Neuronal stem cell (in vitro differentiated cells): ENCODE results near the gene PDE2A.

Source experiments
- DNase-seq: peaks from one replicate; pipeline ENCODE4 v3.0.0-alpha.2; 2013; ENCODE audit warnings: low spot score
- H2AFZ ChIP-seq: one replicate; pipeline ENCODE4 v1.6.1; 2013; ENCODE audit warnings: mild to moderate bottlenecking, low read length, inconsistent platforms
- H2AK5ac ChIP-seq: 2 replicates; pipeline ENCODE4 v1.6.1; 2013; ENCODE audit warnings: low read depth, mild to moderate bottlenecking, inconsistent platforms, low read length, moderate library complexity, mixed read lengths
- H2BK120ac ChIP-seq: 2 replicates; pipeline ENCODE4 v1.6.1; 2013; ENCODE audit warnings: low read depth, mild to moderate bottlenecking, inconsistent platforms, low read length, moderate library complexity, mixed read lengths
- H2BK12ac ChIP-seq: one replicate; pipeline ENCODE4 v1.6.1; 2013; ENCODE audit warnings: low read length, inconsistent platforms
- H2BK15ac ChIP-seq: 2 replicates; pipeline ENCODE4 v1.6.1; 2013; ENCODE audit warnings: mild to moderate bottlenecking, low read length, inconsistent platforms, mixed read lengths
- H2BK5ac ChIP-seq: one replicate; pipeline ENCODE4 v1.6.1; 2013; ENCODE audit warnings: inconsistent platforms, mild to moderate bottlenecking, low read length, moderate library complexity
- H3K14ac ChIP-seq: one replicate; pipeline ENCODE4 v1.6.1; 2013; ENCODE audit warnings: low read length, inconsistent platforms
- H3K18ac ChIP-seq: 2 replicates; pipeline ENCODE4 v1.6.1; 2013; ENCODE audit warnings: low read length, inconsistent platforms
- H3K23ac ChIP-seq: 2 replicates; pipeline ENCODE4 v1.6.1; 2013; ENCODE audit warnings: low read depth, mild to moderate bottlenecking, mixed read lengths, low read length, inconsistent platforms; ENCODE audit not compliant: poor library complexity
- H3K27ac ChIP-seq: replicated peaks from 3 replicates; pipeline ENCODE4 v1.5.1; 2013; ENCODE audit warnings: low read length, inconsistent platforms
- H3K27me3 ChIP-seq, 3 experiments: 2 replicates each; pipeline ENCODE4 v1.6.1; 2013; ENCODE audit warnings: low read length in 3 of 3, mild to moderate bottlenecking in 2 of 3, inconsistent platforms in 1 of 3, low read depth in 1 of 3, mixed read lengths in 1 of 3, moderate library complexity in 1 of 3; ENCODE audit not compliant: control insufficient read depth in 3 of 3, insufficient read depth in 3 of 3
- H3K36me3 ChIP-seq, 2 donors: replicated peaks in 1 of 2; 2 replicates each; pipeline ENCODE4 v1.6.1; 2013; ENCODE audit warnings: low read length in 2 of 2; ENCODE audit not compliant: control insufficient read depth in 2 of 2, insufficient read depth in 2 of 2
- H3K4ac ChIP-seq: 2 replicates; pipeline ENCODE4 v1.6.1; 2013; ENCODE audit warnings: inconsistent platforms, mild to moderate bottlenecking, low read length, moderate library complexity
- H3K4me1 ChIP-seq, 2 donors: 1 replicate in 1 of 2; 2 replicates in 1 of 2; pipeline ENCODE4 v1.6.1; 2013; ENCODE audit warnings: low read length in 2 of 2, low read depth in 1 of 2; ENCODE audit not compliant: control insufficient read depth in 2 of 2, insufficient read depth in 1 of 2
- H3K4me2 ChIP-seq: one replicate; pipeline ENCODE4 v1.6.1; 2013; ENCODE audit warnings: mild to moderate bottlenecking, low read length, inconsistent platforms; ENCODE audit not compliant: insufficient read depth, poor library complexity, severe bottlenecking
- H3K4me3 ChIP-seq, 2 donors: 2 replicates each; pipeline ENCODE4 v1.5.1; 2013; ENCODE audit warnings: low read length in 2 of 2, mild to moderate bottlenecking in 2 of 2, inconsistent platforms in 1 of 2, moderate library complexity in 1 of 2
- H3K79me1 ChIP-seq: one replicate; pipeline ENCODE4 v1.6.1; 2013; ENCODE audit warnings: low read depth, mild to moderate bottlenecking, inconsistent platforms, low read length, moderate library complexity
- H3K9ac ChIP-seq: one replicate; pipeline ENCODE4 v1.6.1; 2013; ENCODE audit warnings: mild to moderate bottlenecking, low read depth, low read length, inconsistent platforms; ENCODE audit not compliant: poor library complexity
- H3K9me3 ChIP-seq, 2 donors: replicated peaks in 1 of 2; 2 replicates each; pipeline versions ENCODE3 to v1.6.1; 2013; ENCODE audit warnings: low read length in 2 of 2, mild to moderate bottlenecking in 2 of 2, inconsistent platforms in 1 of 2, low read depth in 1 of 2, mixed read lengths in 1 of 2, moderate library complexity in 1 of 2; ENCODE audit not compliant: control insufficient read depth in 2 of 2, insufficient read depth in 1 of 2
- H4K8ac ChIP-seq: one replicate; pipeline ENCODE4 v1.6.1; 2013; ENCODE audit warnings: low read depth, mild to moderate bottlenecking, inconsistent platforms, low read length, moderate library complexity
- H4K91ac ChIP-seq: one replicate; pipeline ENCODE4 v1.6.1; 2013; ENCODE audit warnings: low read length, low read depth, mild to moderate bottlenecking, inconsistent platforms; ENCODE audit not compliant: poor library complexity
- WGBS, 2 donors: extraction: QIAGEN DNeasy Blood & Tissue Kit; methylation state at CpG; one replicate each; pipeline ENCODE4 v1.1.7; 2013; ENCODE audit warnings: missing lambda C conversion rate in 2 of 2, mixed read lengths in 1 of 2; ENCODE audit not compliant: insufficient read length in 2 of 2, insufficient replicate concordance in 1 of 2; ENCODE audit errors: extremely low coverage in 2 of 2; 5-methylcytosine and 5-hydroxymethylcytosine counted together

The PDE2A gene

GRCh38 chr11:72675221-72675620 lies 999 bp upstream of the PDE2A start:
- Histone ChIP-seq H2BK12ac (no peak overlapping the region), H2BK15ac (no peak overlapping the region), H2BK120ac (no peak overlapping the region), H3K18ac (no peak overlapping the region), H3K4me3 (no peak overlapping the region), H3K27me3 (peaks cover 0 to 91% (median 48%) of the 10 kb centered on the region in 3 experiments), H3K14ac (no peak overlapping the region), H3K27ac (no peak overlapping the region), H2BK5ac (peak overlapping the region; percentile 59), H4K91ac (no peak overlapping the region), H2AFZ (no peak overlapping the region), H3K4ac (no peak overlapping the region), H3K9me3 (no peaks in the 10 kb centered on the region), H3K23ac (no peak overlapping the region), H4K8ac (no peak overlapping the region), H3K4me2 (no peak overlapping the region), H3K4me1 (peaks cover 3 to 8% of the 10 kb centered on the region in 2 donors), H3K9ac (no peak overlapping the region), H2AK5ac (no peak overlapping the region), H3K36me3 (no peaks in the 10 kb centered on the region), H3K79me1 (no peaks in the 10 kb centered on the region)
- no CpG with 5 or more reads among the region's 2 CpGs for WGBS, 2 donors
- DNase-seq, result no peak

- peak overlapping the region; percentile 75 for H3K23ac ChIP-seq
- no peak overlapping the region for H3K4me2 ChIP-seq
- peak; percentile 53 for DNase-seq
- H2BK12ac ChIP-seq, result no peak overlapping the region
- no peaks in the 10 kb centered on the region for H3K36me3 ChIP-seq
- WGBS, 2 donors, result no CpG with 5 or more reads among the region's 12 CpGs
- H3K9ac ChIP-seq, result no peak overlapping the region
- H2AFZ ChIP-seq, result no peak overlapping the region
- H3K4me3 ChIP-seq, result no peak overlapping the region
- H3K27me3 ChIP-seq, result peaks cover 0 to 75% (median 42%) of the 10 kb centered on the region in 3 experiments
- no peak overlapping the region for H2BK120ac ChIP-seq
- no peak overlapping the region for H2BK15ac ChIP-seq
- H2BK5ac ChIP-seq, result no peak overlapping the region
- H3K18ac ChIP-seq, result no peak overlapping the region
- no peaks in the 10 kb centered on the region for H3K79me1 ChIP-seq
- no peak overlapping the region for H3K4ac ChIP-seq
- H3K27ac ChIP-seq, result no peak overlapping the region
- no peaks in the 10 kb centered on the region for H3K9me3 ChIP-seq
- no peak overlapping the region for H4K91ac ChIP-seq
- H4K8ac ChIP-seq, result no peak overlapping the region
- H3K14ac ChIP-seq, result no peak overlapping the region
- peaks cover 6 to 12% of the 10 kb centered on the region in 2 donors for H3K4me1 ChIP-seq
- H2AK5ac ChIP-seq, result no peak overlapping the region
Measured at GRCh38 chr11:72673284-72673942, 809 bp downstream of the PDE2A start.

DNA sequence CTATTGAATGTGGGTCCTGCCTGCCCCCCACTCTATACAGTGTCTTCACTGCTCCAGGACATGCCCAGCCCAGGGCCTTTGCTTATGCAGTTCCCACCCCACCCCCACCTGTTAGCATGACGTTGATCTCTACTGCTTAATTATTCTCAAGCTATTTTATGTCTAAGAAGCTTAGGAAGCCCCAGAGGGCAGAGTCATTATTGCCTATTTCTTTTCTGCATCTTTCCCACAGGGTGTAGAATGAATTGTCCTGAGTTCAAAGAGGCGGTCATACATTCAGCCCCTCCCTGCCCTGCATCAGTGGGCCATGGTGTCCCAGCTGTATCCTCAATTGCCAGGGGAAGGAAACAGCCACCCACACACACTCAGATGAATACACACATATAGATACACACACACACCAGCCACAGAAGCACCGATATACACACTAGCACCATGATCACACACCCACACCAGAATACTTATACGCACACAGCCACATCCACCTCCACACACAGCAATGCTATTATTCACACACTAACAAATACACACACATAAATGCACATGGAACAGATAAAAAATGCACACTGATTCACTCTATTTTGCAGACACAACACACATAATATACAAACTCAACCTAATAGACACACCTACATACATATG lies 1.5 kb downstream of the PDE2A start:
- H2BK15ac ChIP-seq, result no peak overlapping the region
- no peak overlapping the region for H4K91ac ChIP-seq
- H3K4ac ChIP-seq, result no peak overlapping the region
- peaks cover 0 to 68% (median 35%) of the 10 kb centered on the region in 3 experiments for H3K27me3 ChIP-seq
- no peak for DNase-seq
- H2BK12ac ChIP-seq, result no peak overlapping the region
- H3K36me3 ChIP-seq, result no peaks in the 10 kb centered on the region
- H3K4me1 ChIP-seq, result peaks cover 6 to 12% of the 10 kb centered on the region in 2 donors
- H3K23ac ChIP-seq, result no peak overlapping the region
- no peak overlapping the region for H3K9ac ChIP-seq
- H3K14ac ChIP-seq, result no peak overlapping the region
- H4K8ac ChIP-seq, result no peak overlapping the region
- H3K18ac ChIP-seq, result no peak overlapping the region
- WGBS, 2 donors, result no CpG with 5 or more reads among the region's 4 CpGs
- no peak overlapping the region for H2AFZ ChIP-seq
- no peak overlapping the region for H3K4me2 ChIP-seq
- H2BK5ac ChIP-seq, result no peak overlapping the region
- H3K9me3 ChIP-seq, result peaks cover 0 to 6% of the 10 kb centered on the region in 2 donors
- no peak overlapping the region for H2AK5ac ChIP-seq
- H3K27ac ChIP-seq, result no peak overlapping the region
- H3K79me1 ChIP-seq, result no peaks in the 10 kb centered on the region
- no peak overlapping the region for H3K4me3 ChIP-seq
- no peak overlapping the region for H2BK120ac ChIP-seq
